NCI-H1105 (cell line): ENCODE data around the gene CXCL1.

Experiments
- DNase-seq: peaks from one replicate; lab custom pipeline; 2025; lab: John Stamatoyannopoulos, UW

The CXCL1 gene

GRCh38 chr4:73869130-73870055 is at the start of gene CXCL1:
TSS of gene CXCL1 (plus strand) at chr4:73869393. CDS start at chr4:73869471, 78 bp downstream.
- no peak for DNase-seq

DNA sequence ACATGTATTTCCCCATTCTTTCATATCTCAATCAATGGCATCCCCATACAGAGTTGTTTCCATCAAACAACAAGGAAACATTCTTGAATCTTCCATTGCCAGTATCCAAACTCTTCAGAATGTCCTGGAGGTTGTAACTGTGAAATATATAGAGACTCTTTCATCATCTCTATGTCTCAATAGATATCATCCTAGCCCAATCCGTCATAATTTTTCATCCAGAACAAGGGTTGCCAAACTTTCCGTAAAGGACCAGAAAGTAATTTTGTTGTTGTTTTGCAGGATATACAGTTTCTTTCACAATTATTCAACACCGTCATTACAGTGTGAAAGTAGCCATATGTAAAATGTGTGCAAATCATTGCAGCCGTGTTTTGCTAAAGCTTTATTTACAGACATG is 47.9 kb upstream of the CXCL1 start:
- no peak for DNase-seq

DNA sequence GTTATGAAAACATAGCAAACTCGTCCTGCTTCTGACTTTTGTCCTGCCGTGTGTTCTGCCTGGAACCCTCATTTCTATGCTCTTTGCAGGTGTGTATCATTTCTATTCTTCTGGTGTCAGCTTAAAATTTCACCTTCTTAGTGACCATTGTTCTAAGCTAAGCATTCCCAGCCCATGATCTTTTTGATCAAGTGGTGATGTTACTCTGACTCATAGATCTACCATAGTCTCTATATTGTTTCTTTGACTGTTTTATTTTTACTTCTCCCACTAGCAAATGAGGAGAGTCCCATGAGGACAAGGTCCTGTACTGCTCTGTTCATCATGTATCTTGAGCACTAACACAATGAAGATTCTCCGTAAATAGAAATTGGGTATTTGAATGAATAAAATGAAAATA is 46.8 kb upstream of the CXCL1 start:
- no peak for DNase-seq

- no peak for DNase-seq
These were observed 46.2 kb upstream of the CXCL1 start for GRCh38 chr4:73822812-73823504.

GRCh38 chr4:73823760-73824159 is 45.4 kb upstream of the CXCL1 start:
- DNase-seq = no peak

DNA sequence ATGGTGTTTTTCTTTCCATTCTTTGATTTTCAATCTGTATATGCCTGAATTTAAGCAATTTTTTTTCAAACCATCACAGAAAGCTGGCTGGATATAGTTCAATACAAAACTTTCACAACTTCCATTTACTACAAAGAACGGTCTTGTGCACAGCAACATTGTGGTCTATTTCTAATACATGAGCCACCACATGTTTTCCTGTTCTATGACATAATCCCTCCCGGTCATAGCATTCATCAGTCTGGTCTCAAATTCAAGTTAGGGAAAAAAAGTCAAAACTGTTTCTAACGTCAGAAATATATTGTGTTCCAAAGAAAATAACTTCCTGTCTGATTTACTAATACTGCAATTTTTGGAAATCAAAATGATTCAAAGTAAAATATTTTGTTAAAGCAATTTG is 40.2 kb upstream of the CXCL1 start:
- DNase-seq = no peak

GRCh38 chr4:73831569-73831968 is 37.6 kb upstream of the CXCL1 start:
- DNase-seq = no peak

DNA sequence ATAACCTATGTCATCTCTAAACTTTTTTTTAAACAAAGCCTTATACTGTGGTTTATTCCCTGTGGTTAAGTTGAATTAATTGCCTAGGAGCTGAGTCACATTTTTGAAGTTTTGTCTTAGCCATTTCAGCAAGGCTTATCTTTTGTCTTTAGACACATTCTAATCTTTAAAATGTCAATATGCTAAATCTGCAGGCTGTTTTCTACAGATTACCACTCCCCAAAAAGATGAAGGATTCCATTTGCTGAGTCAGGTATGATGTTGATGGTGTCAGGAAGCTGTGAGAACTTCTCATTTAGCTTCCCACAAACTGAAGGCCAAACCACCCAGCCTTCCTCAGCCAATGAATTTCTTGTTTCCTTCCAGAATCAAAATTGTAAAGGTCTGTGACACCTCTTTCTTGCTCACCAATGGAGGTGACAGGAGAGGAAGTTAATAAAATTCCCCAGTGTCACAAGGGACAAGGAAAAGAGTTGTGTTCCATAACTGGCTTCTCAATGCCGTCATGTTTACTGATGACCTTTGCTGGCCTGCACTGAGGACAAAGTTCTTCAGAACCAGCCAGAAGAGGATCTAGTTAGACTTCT is 36.4 kb upstream of the CXCL1 start:
- no peak for DNase-seq

DNA sequence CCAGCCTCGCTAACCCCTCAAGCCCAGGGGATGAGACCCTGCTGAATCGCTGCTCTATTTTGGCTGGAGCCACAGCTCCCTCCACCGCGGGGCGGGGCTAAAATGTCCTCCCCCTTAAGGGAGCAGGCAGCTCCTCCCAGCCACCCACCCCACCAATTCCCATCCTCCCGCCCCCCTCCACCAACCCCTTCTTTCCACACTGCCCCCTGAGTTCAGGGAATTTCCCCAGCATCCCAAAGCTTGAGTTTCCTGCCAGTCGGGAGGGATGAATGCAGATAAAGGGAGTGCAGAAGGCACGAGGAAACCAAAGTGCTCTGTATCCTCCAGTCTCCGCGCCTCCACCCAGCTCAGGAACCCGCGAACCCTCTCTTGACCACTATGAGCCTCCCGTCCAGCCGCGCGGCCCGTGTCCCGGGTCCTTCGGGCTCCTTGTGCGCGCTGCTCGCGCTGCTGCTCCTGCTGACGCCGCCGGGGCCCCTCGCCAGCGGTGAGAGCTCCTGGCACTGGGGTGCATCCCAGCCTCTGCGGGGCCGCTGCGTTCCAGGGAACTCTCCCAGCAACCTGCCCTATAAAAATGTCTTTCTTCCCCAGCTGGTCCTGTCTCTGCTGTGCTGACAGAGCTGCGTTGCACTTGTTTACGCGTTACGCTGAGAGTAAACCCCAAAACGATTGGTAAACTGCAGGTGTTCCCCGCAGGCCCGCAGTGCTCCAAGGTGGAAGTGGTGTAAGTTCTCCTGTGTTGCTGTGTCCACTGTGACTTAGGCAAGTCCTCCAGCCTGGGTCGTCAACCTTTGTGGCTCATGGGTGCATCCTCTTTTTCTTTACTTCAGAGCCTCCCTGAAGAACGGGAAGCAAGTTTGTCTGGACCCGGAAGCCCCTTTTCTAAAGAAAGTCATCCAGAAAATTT is 32.6 kb upstream of the CXCL1 start, which contains the start of gene CXCL6:
Gene CXCL6 (plus strand): TSS at position 306 of the 907 bp plus-strand sequence. CDS start 73 bp downstream, at position 379.
- DNase-seq = no peak

- DNase-seq = no peak
These were observed 30.1 kb upstream of the CXCL1 start for GRCh38 chr4:73839071-73839470.

DNA sequence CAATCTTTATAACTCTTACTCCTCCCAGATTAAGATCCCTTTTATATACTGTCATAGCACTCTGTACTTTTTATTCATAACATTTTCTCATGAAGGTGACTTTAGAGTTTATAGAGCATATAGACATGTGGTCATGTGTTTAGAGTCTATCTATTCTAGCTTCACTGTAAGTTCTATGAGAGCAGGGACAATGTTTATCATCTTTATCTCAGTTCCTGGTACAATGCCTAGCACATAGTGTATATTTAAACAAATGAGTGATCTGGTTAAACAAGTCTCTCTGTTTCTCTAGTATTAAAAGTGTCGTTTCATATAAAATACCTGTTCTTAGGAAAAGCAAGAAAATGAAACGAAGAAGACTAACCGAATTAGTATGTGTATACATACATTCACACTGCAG is 29.5 kb upstream of the CXCL1 start:
- DNase-seq = no peak

DNA sequence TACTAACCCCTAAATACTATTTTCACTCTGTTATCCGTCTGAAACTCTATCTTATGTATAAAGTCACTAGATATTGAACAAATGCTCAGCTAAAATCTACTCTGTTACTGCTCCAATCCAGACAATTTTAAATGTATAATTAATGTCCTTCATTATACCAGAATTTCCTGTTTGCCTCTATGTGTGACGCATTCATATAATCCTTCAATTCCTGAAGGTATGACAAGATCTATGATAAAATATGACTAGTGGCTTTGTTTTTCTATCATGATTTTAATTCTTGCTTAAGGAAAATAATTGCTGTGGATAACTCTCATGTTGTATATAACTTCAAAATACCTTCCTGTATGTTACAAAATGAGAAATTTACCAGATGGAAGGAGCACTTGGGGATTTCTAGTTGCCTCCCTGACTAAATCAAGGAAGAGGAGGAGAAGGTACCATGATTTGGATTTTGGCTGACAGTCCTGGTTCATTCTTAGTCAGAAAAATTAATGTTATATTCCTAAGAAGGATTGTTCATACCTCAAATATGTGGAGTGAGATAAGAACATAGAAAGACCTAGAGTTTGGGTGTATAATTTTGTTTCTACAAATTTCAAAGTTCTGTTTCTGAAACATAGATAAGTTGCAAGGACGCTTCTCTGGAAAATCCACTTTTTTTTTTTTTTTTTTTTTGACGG is 27.8 kb upstream of the CXCL1 start:
- DNase-seq = no peak

DNA sequence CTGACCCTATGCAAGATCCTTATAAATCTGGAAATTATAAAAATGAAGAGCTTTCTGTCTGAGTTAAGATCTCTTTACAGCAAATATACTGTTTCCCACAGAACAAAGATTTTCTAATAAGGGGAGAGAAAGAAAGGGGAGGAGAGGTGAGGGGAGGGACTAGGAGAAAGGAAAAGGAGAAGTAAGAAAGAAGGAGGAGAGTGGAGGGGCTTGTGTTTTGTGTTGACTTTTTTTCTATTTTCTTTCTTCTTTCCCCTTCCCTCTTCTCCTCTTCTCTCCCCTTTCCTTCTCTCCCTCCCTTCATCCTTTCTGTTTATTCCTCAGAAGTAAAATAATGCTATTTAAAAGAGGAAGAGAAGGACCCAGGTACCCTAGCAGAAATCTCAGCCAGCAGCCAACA is 26.5 kb upstream of the CXCL1 start:
- no peak for DNase-seq

DNA sequence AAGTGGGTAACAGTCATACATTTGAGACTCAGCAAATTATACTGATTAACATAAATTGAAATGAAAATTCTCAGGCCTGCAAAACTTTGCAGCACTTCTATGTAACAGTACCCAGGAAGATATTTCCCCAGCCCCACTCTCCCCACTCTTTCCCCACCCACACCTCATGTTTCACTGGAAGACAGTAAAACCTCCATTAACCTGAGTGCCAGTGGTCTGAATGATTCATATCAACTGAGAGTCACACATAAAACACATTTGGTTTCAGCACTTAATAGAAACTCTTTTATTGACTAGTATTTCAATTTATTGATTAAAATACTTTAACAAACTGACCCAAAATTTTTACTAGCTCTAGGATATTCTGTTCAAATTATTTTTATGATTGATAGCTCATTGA is 25.8 kb upstream of the CXCL1 start:
- DNase-seq = no peak

- no peak for DNase-seq
These were observed 24.8 kb upstream of the CXCL1 start for GRCh38 chr4:73844345-73844744.

- DNase-seq = no peak
These were observed 24.4 kb upstream of the CXCL1 start for GRCh38 chr4:73844806-73845205.

DNA sequence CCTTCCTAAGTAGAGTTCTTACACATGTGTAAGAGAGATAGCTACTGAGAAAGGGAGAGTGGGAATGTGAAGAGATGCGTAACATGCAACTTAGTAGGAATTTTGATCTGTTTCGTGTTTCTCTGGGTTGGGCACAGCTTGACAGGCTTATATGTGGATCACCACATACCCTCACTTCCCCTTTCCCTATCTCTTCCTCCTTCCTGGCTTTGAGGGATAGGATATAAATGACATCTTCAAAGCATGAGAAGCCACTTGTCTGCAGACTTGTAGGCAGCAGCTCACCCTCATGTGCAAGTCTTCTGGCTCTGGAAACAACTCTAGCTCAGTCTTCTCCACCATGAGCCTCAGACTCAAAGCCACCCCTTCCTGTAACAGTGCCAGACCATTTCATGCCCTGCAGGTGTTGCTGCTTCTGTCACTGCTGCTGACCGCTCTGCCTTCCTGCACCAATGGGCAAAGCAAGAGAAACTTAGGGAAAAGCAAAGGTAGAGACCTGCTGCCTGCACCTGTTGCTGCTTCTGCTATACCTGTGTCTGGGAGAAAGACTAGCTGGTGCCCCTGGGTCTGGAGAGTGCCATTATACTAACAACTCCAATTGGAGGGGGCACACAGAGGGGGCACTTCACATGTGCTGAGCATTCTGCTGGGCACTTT is 21.5 kb upstream of the CXCL1 start:
- DNase-seq = no peak

DNA sequence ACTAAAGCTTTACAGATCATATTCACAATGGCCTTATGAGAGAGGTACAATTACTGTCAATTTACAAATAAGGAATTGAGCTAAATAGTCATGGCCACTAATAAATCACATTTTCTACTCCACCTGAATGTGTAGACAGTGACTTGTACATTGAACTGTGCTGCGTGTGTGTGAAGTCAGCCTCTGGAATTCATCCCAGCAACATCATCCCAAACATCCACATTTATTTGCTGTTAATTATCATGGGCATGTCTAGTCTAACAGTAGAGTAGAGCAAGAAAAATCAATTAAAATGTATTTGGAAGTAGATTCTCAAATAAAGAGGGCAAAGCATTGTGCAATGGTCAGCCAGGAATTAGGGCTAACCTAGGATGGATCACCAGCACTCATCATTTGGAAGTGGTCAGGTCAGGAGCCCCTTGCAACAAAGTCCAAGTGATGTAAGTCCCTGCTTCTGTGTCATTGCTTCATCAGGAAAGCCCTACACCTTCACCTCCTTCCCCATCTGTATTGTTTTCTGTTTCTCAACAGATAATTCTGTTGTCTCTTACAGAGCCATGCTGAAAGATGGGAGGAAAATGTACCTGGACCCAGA is 20.9 kb upstream of the CXCL1 start:
- no peak for DNase-seq

GRCh38 chr4:73850261-73850970 is 18.8 kb upstream of the CXCL1 start:
- DNase-seq = no peak

- DNase-seq = no peak
These were observed 17.9 kb upstream of the CXCL1 start for GRCh38 chr4:73851293-73851692.
